Neural progenitor cell (in vitro differentiated cells): ENCODE measurements around the gene SLC25A44. TPM values are rescaled to one million over a fixed set of nuclear protein-coding genes. Genes with fewer than 3 reads are reported as not detected.

Experiments used
- DNase-seq: peaks from one replicate; pipeline ENCODE4 v3.0.0-alpha.2; 2016; ENCODE audit warnings: low spot score
- H2AFZ ChIP-seq: fragments of 200-600 bp; sonication (generic); replicated peaks from 2 replicates; pipeline ENCODE4 v1.6.1; 2016; ENCODE audit warnings: antibody characterized with exemption
- H3F3A ChIP-seq: fragments of 200-600 bp; sonication (generic); 2 replicates; pipeline ENCODE4 v1.6.1; 2016; ENCODE audit warnings: antibody characterized with exemption, low read depth
- H3K27ac ChIP-seq: fragments of 200-600 bp; sonication (generic); 2 replicates; pipeline ENCODE4 v1.5.1; 2016; ENCODE audit warnings: mild to moderate bottlenecking
- H3K27me3 ChIP-seq: fragments of 200-600 bp; sonication (generic); 2 replicates; pipeline ENCODE4 v1.6.1; 2016; ENCODE audit warnings: mild to moderate bottlenecking, moderate library complexity
- H3K36me3 ChIP-seq: fragments of 200-600 bp; sonication (generic); 2 replicates; pipeline ENCODE4 v1.5.1; 2016
- H3K4me1 ChIP-seq: fragments of 200-600 bp; sonication (generic); 2 replicates; pipeline ENCODE4 v1.6.1; 2016; ENCODE audit warnings: mixed run types
- H3K4me2 ChIP-seq: fragments of 200-600 bp; sonication (generic); 2 replicates; pipeline ENCODE4 v1.6.1; 2016
- H3K4me3 ChIP-seq: fragments of 200-600 bp; sonication (generic); 2 replicates; pipeline ENCODE4 v1.5.1; 2016
- H3K79me2 ChIP-seq: fragments of 200-600 bp; sonication (generic); 2 replicates; pipeline ENCODE4 v1.6.1; 2016; ENCODE audit warnings: low read depth
- H3K9ac ChIP-seq: fragments of 200-600 bp; sonication (generic); 2 replicates; pipeline ENCODE4 v1.6.1; 2016
- H3K9me3 ChIP-seq: fragments of 200-600 bp; sonication (generic); 2 replicates; pipeline ENCODE4 v1.5.1; 2016; ENCODE audit warnings: low read depth
- H4K20me1 ChIP-seq: fragments of 200-600 bp; sonication (generic); 2 replicates; pipeline ENCODE4 v1.6.1; 2016; ENCODE audit warnings: low read depth
- H3K27ac Mint-ChIP-seq: 3 replicates; pipeline ENCODE4 v1.8.0; 2021; ENCODE audit warnings: mixed read lengths
- H3K27me3 Mint-ChIP-seq: 2 replicates; pipeline ENCODE4 v1.8.0; 2022; ENCODE audit warnings: low read depth, mild to moderate bottlenecking, inconsistent platforms, moderate library complexity, mixed read lengths; ENCODE audit not compliant: insufficient read depth
- H3K36me3 Mint-ChIP-seq: 3 replicates; pipeline ENCODE4 v1.8.0; 2021; ENCODE audit warnings: mixed read lengths
- H3K4me1 Mint-ChIP-seq: 3 replicates; pipeline ENCODE4 v1.8.0; 2021; ENCODE audit warnings: mixed read lengths
- H3K4me3 Mint-ChIP-seq: 3 replicates; pipeline ENCODE4 v1.8.0; 2021; ENCODE audit warnings: mild to moderate bottlenecking, moderate library complexity, mixed read lengths
- H3K9me3 Mint-ChIP-seq: 3 replicates; pipeline ENCODE4 v1.8.0; 2020; ENCODE audit warnings: mixed read lengths
- EZH2 ChIP-seq: fragments of 200-600 bp; sonication (generic); IDR thresholded peaks from 2 replicates; pipeline ENCODE4 v1.6.1; 2017; ENCODE audit warnings: antibody characterized with exemption, mild to moderate bottlenecking, moderate library complexity
- EZH2phosphoT487 ChIP-seq: fragments of 200-600 bp; sonication (generic); IDR thresholded peaks from 2 replicates; pipeline ENCODE4 v1.6.1; 2017; ENCODE audit warnings: antibody characterized with exemption
- total RNA-seq: library from RNA; depleted of rRNA; stranded (reverse); fragments of >200 nt; gene quantifications from 2 replicates; pipeline ENCODE4 v1.2.3, GENCODE V29; 2015; ENCODE audit warnings: low replicate concordance
- TF ChIP-seq, protein P1 (sequence below): fragments of 200-600 bp; sonication (generic); IDR thresholded peaks from 2 replicates; pipeline ENCODE4 v1.5.1; 2017; ENCODE audit warnings: antibody characterized with exemption, mild to moderate bottlenecking

The SLC25A44 gene
- total RNA-seq, 1 donor from 2014 or later, result 4.6 TPM

GRCh38 chr1:156244712-156245111 lies 50.8 kb downstream of the SLC25A44 start:
- no peaks in the 10 kb centered on the region for H3K9me3 ChIP-seq
- no peak overlapping the region for H3K27ac ChIP-seq
- no peaks in the 10 kb centered on the region for H3K9me3 Mint-ChIP-seq
- H3K27me3 Mint-ChIP-seq, result peaks cover 9% of the 10 kb centered on the region
- no peak overlapping the region for H3K4me2 ChIP-seq
- H3K36me3 ChIP-seq, result no peaks in the 10 kb centered on the region
- H3K36me3 Mint-ChIP-seq, result peaks cover 2% of the 10 kb centered on the region
- H3K4me3 Mint-ChIP-seq, result peak overlapping the region; percentile 5
- no peak overlapping the region for H3K4me3 ChIP-seq
- H3K9ac ChIP-seq, result no peak overlapping the region
- H3K79me2 ChIP-seq, result no peaks in the 10 kb centered on the region
- TF ChIP-seq EZH2 (no peak), EZH2phosphoT487 (no peak)
- TF ChIP-seq, protein P1, sequence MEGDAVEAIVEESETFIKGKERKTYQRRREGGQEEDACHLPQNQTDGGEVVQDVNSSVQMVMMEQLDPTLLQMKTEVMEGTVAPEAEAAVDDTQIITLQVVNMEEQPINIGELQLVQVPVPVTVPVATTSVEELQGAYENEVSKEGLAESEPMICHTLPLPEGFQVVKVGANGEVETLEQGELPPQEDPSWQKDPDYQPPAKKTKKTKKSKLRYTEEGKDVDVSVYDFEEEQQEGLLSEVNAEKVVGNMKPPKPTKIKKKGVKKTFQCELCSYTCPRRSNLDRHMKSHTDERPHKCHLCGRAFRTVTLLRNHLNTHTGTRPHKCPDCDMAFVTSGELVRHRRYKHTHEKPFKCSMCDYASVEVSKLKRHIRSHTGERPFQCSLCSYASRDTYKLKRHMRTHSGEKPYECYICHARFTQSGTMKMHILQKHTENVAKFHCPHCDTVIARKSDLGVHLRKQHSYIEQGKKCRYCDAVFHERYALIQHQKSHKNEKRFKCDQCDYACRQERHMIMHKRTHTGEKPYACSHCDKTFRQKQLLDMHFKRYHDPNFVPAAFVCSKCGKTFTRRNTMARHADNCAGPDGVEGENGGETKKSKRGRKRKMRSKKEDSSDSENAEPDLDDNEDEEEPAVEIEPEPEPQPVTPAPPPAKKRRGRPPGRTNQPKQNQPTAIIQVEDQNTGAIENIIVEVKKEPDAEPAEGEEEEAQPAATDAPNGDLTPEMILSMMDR, result no peak
- peak overlapping the region; percentile 41 for H3K27ac Mint-ChIP-seq
- peaks cover 6% of the 10 kb centered on the region for H3K4me1 ChIP-seq
- no peak overlapping the region for H2AFZ ChIP-seq
- H3F3A ChIP-seq, result peaks cover 19% of the 10 kb centered on the region
- no peaks in the 10 kb centered on the region for H3K27me3 ChIP-seq
- no peak for DNase-seq
- H3K4me1 Mint-ChIP-seq, result peaks cover 5% of the 10 kb centered on the region
- peaks cover 4% of the 10 kb centered on the region for H4K20me1 ChIP-seq

- H4K20me1 ChIP-seq, result peaks cover 4% of the 10 kb centered on the region
- peaks cover 19% of the 10 kb centered on the region for H3F3A ChIP-seq
- H3K27me3 Mint-ChIP-seq, result peaks cover 9% of the 10 kb centered on the region
- H3K27ac ChIP-seq, result no peak overlapping the region
- no peaks in the 10 kb centered on the region for H3K79me2 ChIP-seq
- peaks cover 5% of the 10 kb centered on the region for H3K4me1 Mint-ChIP-seq
- no peak overlapping the region for H3K9ac ChIP-seq
- H3K27me3 ChIP-seq, result no peaks in the 10 kb centered on the region
- H2AFZ ChIP-seq, result no peak overlapping the region
- H3K4me2 ChIP-seq, result no peak overlapping the region
- H3K36me3 Mint-ChIP-seq, result peaks cover 4% of the 10 kb centered on the region
- no peak overlapping the region for H3K4me3 Mint-ChIP-seq
- peaks cover 6% of the 10 kb centered on the region for H3K4me1 ChIP-seq
- no peaks in the 10 kb centered on the region for H3K9me3 Mint-ChIP-seq
- peak overlapping the region; percentile 63 for H3K27ac Mint-ChIP-seq
- DNase-seq, result no peak
- H3K4me3 ChIP-seq, result no peak overlapping the region
- no peaks in the 10 kb centered on the region for H3K9me3 ChIP-seq
- TF ChIP-seq, protein P1, result no peak
- no peak for TF ChIP-seq EZH2
- no peak for TF ChIP-seq EZH2phosphoT487
- H3K36me3 ChIP-seq, result no peaks in the 10 kb centered on the region
These were observed 51.7 kb downstream of the SLC25A44 start for GRCh38 chr1:156245451-156246232.

GRCh38 chr1:156246241-156246780 lies 52.4 kb downstream of the SLC25A44 start:
- H4K20me1 ChIP-seq, result no peaks in the 10 kb centered on the region
- H3K79me2 ChIP-seq, result no peaks in the 10 kb centered on the region
- H3K9ac ChIP-seq, result no peak overlapping the region
- peaks cover 5% of the 10 kb centered on the region for H3K4me1 Mint-ChIP-seq
- peaks cover 9% of the 10 kb centered on the region for H3K27me3 Mint-ChIP-seq
- H3K4me3 Mint-ChIP-seq, result no peak overlapping the region
- TF ChIP-seq EZH2phosphoT487, result no peak
- TF ChIP-seq, protein P1, result no peak
- TF ChIP-seq EZH2, result no peak
- peaks cover 3% of the 10 kb centered on the region for H3K36me3 Mint-ChIP-seq
- no peak overlapping the region for H3K27ac ChIP-seq
- H3K9me3 Mint-ChIP-seq, result no peaks in the 10 kb centered on the region
- H3K4me3 ChIP-seq, result no peak overlapping the region
- H3K4me1 ChIP-seq, result peaks cover 6% of the 10 kb centered on the region
- H2AFZ ChIP-seq, result no peak overlapping the region
- no peak overlapping the region for H3K4me2 ChIP-seq
- no peaks in the 10 kb centered on the region for H3K27me3 ChIP-seq
- H3K27ac Mint-ChIP-seq, result peak overlapping the region; percentile 63
- DNase-seq, result no peak
- no peaks in the 10 kb centered on the region for H3K9me3 ChIP-seq
- no peaks in the 10 kb centered on the region for H3K36me3 ChIP-seq
- H3F3A ChIP-seq, result peaks cover 19% of the 10 kb centered on the region
